GM12874 (cell line): ENCODE measurements around the gene FBXO24.

Experiments
- TF ChIP-seq, protein P1 (sequence below): IDR thresholded peaks from 2 replicates; pipeline ENCODE4 v1.5.1; 2011; ENCODE audit warnings: low read depth, mild to moderate bottlenecking, control low read depth, low read length, moderate library complexity; ENCODE audit not compliant: insufficient read depth

FBXO24 gene

DNA sequence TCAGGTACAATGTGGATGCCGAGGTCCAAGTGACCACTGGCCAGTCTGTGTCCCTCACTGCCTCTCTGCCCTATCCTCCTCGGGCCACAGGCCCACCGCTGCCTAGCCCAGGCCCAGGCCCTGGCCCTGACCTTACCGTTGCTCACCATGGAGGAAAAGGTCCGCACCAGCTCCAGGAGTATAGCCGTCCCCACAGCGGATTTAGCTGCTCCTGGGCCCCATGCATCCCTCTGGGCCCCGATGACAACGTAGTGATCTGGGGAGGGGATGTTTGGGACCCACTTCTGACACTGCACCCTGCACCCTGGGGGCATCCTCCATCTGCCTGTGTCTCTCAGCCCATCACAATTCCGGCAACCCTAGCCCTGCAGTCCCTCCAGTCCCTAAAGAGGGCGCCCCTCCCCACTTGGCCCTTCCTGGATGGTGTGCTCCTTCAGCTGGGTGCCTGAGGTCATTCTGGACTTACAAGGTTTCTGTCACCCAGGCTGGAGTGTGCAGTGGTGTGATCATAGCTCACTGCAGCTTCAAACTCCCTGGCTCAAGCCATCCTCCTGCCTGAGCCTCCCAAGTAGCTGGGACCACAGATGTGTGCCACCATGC, 43.1 kb downstream of the FBXO24 start:
- TF ChIP-seq, protein P1, sequence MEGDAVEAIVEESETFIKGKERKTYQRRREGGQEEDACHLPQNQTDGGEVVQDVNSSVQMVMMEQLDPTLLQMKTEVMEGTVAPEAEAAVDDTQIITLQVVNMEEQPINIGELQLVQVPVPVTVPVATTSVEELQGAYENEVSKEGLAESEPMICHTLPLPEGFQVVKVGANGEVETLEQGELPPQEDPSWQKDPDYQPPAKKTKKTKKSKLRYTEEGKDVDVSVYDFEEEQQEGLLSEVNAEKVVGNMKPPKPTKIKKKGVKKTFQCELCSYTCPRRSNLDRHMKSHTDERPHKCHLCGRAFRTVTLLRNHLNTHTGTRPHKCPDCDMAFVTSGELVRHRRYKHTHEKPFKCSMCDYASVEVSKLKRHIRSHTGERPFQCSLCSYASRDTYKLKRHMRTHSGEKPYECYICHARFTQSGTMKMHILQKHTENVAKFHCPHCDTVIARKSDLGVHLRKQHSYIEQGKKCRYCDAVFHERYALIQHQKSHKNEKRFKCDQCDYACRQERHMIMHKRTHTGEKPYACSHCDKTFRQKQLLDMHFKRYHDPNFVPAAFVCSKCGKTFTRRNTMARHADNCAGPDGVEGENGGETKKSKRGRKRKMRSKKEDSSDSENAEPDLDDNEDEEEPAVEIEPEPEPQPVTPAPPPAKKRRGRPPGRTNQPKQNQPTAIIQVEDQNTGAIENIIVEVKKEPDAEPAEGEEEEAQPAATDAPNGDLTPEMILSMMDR, result peak; percentile 54

DNA sequence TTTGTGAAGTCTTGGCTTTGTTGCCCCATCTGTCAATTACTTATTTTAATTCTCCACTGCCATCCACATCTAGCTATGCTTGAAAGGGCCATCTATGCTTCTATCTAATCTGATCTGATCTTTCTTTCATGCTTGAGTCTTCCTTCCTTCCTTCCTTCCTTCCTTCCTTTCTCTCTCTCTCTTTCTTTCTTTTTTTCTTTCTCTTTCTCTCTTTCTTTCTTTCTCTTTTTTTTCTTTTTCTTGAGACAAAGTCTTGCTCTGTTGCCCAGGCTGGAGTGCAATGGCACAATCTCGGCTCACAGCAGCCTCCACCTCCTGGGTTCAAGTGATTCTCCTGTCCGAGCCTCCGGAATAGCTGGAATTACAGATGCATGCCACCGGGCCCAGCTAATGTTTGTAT, 43.9 kb downstream of the FBXO24 start:
- TF ChIP-seq, protein P1, result no peak

DNA sequence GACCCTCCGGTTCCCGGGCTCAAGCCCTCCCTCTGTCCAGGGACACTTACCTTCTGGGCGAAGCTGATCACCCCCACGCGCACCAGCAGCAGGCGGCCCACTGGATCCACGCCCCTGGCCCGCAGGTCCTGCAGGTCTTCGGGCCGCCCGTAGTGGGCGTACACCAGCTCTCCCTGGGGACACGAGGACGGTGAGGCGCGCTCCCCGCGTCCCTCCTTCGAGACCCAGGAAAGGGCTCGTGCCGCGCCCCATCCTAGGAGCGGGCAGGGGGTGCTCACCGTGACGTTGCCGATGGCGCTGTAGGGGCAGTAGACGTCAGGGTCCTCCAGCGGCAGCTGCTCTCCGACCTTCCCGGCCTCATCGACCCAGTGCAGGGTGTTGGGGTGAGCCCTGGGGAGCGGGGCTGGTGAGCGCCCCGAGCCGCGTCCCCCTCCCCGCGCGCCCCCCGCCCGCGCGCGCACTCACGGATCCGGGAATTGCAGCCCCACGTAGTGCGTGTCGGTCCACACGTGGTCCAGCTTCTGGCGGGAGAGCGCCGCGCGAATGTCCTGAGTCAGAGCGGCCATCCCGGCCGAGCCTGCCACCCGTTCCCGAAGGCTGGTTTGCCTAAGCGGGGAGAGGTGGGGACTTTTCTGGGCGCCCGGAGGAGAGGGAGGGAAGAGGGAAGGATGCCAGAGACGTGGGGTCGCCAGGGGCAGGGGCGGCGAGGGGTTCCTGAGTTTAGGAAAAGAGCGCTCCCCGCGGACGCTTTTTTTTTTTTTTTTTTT, 47.0 kb downstream of the FBXO24 start:
- TF ChIP-seq, protein P1, result peak; percentile 57

DNA sequence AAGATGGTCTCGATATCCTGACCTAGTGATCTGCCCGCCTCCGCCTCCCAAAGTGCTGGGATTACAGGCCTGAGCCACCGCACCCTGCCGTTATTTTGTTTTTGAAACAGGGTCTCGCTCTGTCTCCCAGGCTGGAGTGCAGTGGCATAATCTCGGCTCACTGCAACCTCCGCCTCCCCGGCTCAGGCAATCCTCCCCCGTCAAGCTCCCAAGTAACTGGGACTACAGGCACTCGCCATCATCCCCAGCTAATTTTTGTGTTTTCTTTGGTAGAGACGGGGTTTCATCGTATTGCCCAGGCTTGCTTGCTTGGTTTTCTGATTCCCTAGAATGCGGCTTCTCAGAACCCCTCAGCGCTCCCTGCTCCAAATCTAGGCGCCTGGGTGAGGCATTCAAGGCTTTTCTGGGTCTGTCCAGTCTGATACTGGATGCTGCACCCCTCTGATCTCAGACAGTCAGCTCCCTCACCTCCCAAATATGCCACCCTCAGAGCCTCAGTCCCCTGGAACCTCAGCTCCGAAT, 53.9 kb downstream of the FBXO24 start:
- TF ChIP-seq, protein P1, result no peak

DNA sequence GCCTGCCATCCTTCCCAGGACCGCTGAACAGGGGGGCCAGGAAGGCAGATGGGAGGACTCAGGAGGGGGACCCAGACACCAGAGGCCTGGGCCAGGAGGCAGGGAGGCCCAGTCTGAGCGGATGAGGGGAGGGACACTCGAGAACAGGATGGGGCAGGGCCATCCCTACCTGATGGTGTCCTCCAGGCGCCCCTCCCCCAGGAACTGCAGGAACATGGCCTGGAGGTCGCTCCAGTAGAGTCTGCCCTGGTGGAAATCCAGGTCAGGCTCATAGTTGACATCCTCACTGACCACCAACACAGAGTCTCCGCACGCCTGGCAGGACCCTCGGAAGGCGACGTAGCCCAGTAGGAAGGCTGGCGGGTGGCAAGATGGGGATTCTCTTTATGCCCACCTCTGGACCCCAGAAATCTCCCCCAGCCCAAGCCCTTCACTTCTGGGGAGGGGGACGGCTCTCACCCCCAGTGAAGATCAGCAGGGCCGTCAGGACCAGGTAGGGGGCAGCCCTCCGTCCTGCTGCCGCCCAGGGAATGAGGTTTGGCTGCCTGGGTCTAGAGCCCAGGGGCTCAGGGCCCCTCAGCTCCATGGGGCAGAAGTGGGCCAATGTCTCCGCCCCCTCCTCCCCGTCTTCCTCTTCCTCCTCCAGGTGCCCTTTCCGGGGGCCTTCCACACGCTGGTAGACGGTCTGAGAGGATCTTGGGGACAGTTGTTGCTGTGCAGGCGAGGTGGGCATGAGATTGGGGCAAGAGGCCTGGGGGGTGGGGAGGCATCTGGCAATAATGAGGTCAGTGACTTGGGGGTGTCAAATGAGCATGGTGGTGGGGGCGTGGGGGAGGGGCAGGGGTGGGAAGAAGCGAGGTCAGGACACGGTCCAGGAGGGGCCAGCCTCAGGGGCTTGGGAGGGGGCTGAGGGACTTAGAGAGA, 54.7 kb downstream of the FBXO24 start:
- TF ChIP-seq, protein P1, result no peak

DNA sequence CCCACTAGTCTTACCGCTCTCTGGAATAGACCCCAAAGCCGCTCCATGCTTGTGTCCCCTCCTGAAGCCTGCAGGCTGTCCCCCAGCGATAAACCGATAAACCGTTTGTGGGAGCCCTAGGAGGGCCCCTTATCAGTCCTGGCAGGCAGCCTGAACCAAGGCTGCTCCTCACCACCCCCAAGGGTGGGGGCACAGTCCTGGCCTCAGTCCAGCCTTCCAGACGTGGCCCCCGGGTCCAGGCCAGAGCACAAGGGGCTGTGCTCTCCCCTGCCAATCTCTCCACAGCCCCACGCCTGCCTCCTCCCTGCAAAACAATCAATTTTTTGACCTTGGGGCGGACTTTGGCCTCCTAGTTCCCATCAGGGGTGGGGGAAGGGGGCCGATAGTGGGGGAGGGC, 55.3 kb downstream of the FBXO24 start, which contains the start of gene TFR2:
TFR2 (minus strand) TSS at position 90 of the 397 bp plus-strand sequence; CDS start at position 47, 43 bp downstream.
- TF ChIP-seq, protein P1, result no peak

DNA sequence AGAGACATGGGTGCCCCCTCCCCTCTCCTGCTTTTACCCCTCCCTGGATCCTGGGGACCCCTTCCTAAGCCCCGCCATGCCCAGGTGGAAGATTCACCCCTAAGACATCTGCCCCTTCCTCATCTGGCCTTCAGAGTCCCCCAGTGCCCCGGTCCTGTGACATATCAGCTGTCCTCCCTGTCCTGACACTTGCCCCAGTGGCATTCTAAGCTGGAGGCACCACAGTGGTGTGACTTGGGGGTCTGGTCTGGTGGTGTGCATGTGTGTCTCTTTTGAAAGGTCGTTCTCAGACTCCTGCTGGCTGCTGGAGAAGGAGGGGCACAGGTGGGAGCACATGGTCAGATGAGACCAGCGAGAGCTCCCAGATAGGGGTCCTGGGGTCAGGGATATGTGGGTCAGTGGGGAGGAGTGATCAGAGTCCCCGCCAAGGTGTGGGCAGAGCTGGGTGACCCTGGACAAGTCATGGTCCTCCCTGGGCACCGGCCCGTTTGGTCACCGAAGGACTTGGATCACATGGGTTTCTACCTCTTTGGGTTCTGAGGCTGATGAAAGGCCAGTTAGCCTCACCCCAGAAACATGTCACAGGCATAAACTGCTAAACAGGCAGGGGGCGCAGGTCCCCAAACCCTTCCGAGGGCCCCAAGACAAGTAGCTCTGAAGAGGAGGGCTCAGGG, 55.9 kb downstream of the FBXO24 start:
- TF ChIP-seq, protein P1, result 0 out of 2 replicates have a peak, but pooled peaks have one; percentile 6
